ENCODE data around the gene TMEM11.

TMEM11 gene, protein sequence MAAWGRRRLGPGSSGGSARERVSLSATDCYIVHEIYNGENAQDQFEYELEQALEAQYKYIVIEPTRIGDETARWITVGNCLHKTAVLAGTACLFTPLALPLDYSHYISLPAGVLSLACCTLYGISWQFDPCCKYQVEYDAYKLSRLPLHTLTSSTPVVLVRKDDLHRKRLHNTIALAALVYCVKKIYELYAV

DNA sequence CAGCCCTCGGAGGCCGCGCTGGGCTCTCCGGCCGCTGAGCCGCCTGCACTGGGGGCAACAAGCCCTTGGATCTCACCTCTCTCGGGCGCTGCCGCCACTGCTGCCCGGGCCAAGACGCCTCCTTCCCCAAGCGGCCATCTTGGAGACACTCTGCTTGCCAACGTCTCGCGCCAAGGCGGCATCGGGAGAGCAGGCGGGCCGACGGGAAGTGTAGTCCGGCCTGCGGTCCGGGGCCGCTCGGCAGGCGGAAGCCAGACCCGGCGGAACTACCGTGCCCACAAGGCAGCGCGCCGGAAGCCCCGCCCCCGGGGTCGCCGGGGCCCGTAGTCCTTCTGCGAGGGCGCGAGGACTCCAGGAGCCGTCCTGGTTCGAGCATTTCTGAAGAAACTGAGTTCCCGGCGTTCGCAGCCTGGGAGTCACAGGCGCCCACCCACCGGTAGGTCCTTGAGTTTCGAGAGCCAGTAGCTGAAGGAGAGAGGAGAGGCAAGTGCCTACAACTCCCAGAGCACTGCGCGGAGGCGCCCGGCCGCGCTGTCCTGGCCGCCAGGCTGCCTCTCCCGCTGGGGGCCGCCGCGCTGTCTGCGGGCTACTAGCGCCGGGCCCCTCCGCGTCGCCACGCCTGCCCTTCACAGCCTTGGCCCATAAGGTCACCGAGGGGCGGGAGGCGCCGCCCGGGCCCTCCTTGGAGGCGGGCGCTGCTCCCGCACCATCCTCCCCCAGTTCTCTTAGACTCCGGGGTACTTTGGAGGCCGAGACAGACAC, at the start of gene TMEM11:
Gene TMEM11 (minus strand): TSS at position 147 of the 762 bp plus-strand sequence. CDS start 9 bp downstream, at position 138.
- DNase-seq (ENCODE audit: low read depth in 2 of 2) = peak; percentile 92 to 95

GRCh38 chr17:21263376-21263775, 49.4 kb upstream of the TMEM11 start:
- DNase-seq (ENCODE audit: low read depth in 2 of 2) = no peak

GRCh38 chr17:21262259-21262993, 48.5 kb upstream of the TMEM11 start:
- DNase-seq (ENCODE audit: low read depth in 2 of 2) = no peak

- no peak for DNase-seq (ENCODE audit: low read depth in 2 of 2)
Measured at GRCh38 chr17:21258593-21258992, 44.6 kb upstream of the TMEM11 start.

DNA sequence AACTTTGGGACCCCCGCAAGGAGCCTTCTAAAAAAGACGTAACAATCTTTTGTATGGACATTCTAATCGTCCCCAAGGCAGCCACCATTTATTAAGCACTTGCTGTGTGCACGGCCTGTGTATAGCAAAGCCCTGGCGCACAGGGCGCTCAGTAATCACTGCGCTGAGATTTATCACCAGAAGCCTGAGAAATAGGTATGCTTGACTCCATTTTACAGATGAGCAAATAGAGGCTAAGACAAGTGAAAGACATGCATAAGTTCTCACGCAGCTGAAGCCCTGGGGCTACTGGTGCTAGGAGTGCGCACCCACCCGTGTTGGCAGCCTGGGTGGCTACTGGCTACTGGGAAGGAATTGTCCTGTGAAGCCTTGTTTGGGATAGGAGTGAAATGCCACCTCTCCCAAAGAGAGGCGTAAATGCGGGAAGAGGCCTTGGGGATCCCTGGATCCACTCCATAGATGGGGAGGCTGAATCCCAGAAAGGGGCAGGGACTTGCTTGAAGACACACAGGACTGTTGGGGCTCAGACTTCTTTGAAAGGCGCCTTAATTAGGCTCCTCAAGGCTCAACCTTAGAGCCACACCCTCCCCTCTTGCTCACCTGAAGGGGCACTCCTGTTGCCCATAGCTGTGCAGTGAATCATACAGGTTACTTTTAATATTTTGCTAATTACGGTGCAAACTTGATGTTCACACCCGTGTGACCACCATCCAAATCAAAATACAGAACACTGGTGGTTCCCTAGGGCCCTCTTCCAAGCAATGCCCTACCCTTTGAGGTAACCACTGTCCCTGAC, 39.9 kb upstream of the TMEM11 start:
- no peak for DNase-seq (ENCODE audit: low read depth in 2 of 2)

GRCh38 chr17:21252796-21253645, 39.1 kb upstream of the TMEM11 start, which contains the start of gene NATD1:
NATD1 (minus strand) TSS chr17:21253410; CDS start chr17:21253264, 146 bp downstream.
- peak; percentile 62 to 65 for DNase-seq (ENCODE audit: low read depth in 2 of 2)

GRCh38 chr17:21252289-21252795, 38.4 kb upstream of the TMEM11 start:
- no peak for DNase-seq (ENCODE audit: low read depth in 2 of 2)

DNA sequence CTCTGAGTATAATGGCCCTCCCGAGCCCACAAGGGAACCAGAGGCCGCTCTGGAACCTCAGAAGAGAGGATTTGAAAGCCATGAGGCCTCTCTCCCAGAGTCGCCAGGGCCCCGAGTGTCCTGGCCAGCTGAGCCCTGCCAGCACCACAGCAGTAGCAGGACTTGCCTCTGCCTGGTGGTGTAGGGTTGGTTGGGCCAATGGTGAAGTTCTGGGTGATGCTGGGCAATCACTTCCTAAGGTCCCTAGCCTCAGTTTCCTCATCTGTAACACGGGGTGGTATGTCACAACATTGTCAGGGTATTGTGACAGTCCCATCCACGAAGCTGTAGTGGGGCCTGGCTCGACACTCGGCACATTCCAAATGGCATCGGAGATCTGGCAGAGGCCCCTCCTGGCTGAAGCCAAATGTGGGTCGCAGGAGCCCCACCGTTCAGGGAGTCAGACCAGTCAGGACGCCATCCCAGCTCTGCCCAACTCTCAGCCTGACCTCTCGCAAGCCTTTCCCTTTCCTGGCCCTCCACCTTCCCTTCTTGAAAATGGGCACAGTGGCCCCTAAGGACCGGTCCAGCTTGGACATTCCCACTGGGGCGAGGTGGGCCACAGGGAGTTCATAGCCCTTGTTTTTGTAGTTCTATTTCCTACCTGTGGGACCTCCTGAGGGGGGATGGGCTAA, 37.5 kb upstream of the TMEM11 start:
- no peak for DNase-seq (ENCODE audit: low read depth in 2 of 2)

GRCh38 chr17:21250854-21251253, 36.9 kb upstream of the TMEM11 start:
- DNase-seq (ENCODE audit: low read depth in 2 of 2) = no peak

DNA sequence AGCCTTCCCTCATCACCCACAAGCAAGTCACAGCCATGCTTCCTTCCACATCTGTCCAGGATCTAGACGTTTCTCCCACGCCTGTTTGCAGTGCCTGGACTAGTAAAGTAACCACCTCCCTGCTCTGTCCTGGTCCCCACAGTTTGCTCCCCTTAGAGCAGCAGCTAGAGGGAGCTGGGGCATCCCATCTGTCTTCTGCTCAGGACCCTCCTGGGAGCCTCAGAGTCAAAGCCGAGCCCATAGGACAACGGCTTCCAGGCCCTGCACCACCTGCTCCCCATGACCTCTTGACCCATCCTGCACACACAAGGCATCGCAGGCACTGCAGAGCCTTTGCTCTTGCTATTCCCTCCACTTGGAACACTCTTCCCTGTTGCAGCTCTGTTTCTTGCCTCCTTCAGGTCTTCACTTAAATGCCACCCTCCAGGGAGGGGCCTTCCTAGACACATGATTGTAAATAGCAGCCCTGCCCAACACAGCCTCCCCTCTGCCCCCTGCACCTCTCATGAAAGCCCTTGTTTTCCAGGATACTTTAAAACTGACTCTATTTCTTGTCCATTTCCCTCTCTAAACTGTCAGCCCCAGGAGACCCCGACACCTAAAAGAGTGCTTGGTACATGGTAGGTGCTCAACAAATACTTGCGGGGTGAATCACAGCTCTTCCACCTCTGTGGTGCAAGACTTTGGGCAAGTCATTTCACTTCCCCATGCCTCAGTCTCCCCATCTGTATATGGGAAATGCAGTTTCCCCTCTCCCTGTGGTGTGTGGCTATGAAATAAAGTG, 36.2 kb upstream of the TMEM11 start:
- DNase-seq (ENCODE audit: low read depth in 2 of 2) = no peak

DNA sequence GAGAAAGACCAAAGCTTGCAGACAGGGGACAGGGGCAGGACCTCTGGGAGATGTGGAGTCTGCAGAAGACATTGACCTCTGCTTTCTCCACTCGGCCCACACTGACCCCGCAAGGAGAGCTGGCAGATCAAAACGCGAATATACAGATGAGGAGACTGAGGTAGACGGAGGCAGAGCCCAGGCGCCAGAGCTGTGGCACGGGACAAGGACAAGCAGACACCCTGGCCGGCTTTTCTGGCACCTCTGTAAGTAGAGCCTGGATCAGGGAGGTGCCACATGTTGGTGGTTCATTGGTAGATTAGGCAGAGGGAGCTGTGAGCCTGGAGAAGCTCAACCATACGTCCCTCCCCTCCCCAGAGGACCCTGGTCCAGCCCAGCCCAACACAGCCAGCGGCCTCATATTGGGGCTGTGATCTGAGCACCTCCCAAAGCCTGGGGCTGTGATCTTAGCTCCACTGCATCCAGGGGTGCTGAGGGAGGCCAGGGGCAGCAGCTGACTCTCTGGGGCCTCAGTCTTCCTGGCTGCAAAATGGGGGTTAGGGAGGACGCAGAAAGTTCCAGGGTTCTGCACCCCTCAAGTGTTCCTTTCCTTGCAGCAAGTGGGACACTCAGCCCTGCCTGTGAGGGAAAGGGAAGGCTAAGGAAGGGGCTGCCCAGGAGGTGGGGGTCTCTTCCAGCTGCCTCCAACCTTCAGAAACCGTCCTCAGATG, 35.3 kb upstream of the TMEM11 start:
- no peak for DNase-seq (ENCODE audit: low read depth in 2 of 2)

DNA sequence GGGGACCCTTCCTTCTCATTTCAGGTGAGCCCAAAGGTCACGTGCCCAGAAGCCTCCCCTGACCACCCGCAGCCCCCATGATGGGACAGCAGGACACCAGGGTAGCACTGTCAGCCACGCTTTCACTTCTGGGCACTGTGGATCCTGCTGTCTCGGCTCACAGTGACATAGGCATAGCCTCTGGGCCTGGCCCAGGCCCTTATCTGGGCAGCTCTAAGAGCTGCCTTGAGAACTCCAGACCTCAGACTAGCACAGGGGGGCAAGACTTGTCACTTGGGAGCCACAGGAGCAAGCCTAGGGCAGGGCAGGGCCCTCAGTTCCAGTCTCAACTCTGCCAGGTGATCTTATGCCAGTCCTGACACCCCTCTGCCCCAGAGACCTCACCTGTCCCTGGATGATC, 34.5 kb upstream of the TMEM11 start:
- DNase-seq (ENCODE audit: low read depth in 2 of 2) = no peak

DNA sequence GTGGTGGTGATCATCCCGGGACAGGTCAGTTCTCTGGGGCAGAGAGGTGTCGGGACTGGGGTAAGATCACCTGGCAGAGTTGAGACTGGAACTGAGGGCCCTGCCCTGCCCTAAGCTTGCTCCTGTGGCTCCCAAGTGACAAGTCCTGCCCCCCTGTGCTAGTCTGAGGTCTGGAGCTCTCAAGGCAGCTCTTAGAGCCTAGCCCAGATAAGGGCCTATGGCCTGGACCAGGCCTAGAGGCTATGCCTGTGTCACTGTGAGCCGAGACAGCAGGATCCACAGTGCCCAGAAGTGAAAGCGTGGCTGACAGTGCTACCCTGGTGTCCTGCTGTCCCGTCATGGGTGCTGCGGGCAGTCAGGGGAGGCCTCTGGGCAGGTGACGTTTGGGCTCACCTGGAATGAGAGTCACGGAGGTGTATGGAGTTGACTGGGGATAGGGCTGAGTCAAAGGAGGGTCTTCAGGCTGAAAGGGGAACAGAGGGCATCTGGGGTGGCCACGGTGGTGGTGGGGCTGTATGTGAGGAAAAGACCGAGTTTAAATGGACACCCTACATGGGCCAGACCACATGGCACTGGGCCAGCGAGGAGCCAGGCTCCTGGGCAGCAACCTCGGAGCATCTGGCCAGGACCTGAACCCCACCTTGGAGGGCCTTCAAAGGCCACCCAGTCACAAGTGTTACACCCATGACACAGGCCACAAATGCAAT, 33.7 kb upstream of the TMEM11 start:
- no peak for DNase-seq (ENCODE audit: low read depth in 2 of 2)

DNA sequence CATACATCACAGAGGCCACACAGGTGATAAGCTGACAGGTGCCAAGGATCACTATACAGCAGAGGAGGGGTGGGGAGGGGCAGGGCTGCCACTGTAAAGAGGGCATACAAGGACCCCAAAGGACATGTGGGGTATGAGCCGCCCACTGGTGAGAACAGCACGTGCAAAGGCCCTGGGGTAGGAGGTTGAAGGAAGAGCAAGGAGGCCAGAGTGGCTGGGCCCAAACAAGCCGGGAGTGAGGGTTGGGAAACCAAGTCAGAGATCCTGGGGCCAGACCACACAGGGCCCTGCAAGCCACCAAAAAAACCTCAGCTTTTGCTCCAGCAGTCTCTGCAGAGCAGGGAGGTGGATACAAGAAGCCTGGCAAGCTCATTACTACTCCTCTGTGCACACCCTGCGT, 32.7 kb upstream of the TMEM11 start:
- no peak for DNase-seq (ENCODE audit: low read depth in 2 of 2)

GRCh38 chr17:21245639-21246084, 31.7 kb upstream of the TMEM11 start:
- no peak for DNase-seq (ENCODE audit: low read depth in 2 of 2)

DNA sequence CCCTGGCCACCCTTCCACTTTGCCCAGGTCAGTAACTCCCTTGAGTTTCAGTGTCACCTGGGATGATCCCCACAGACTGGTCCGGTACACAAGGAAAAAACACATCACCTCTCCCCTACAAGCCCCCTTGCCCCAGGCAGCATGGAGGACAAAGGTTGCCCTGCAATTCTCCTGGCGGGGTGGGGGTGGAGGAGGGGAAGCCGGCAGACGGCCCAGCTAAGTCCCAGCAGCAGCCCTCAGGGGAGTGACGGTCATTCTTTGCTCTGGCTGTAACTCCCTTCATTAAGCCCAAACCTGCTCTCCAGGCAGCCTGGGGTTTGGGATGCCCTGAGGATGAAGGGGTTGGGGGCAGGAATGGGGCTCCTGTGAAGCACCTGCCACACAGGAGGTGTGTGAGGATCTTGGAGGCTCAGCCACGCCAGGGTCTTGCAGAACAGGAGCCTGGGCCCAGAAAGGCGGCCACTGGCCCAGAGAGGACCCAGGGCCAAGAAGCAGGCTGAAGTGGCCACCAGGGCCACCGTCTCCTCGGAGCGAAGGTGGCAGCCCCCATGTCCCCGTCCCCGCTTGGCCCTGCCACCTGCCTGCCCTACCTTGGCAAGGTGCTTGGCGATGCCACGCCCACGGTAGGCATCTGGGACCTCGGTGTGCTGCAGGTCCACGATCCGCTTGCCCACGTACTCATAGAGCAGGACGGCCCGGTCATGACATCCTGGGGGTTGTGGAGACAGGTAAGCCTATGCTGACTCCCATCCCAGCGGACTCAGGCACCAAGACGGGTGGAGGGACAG, 29.7 kb upstream of the TMEM11 start:
- no peak for DNase-seq (ENCODE audit: low read depth in 2 of 2)

Measured in stimulated activated CD8-positive, alpha-beta memory T cell treated with anti-CD3 and anti-CD28 coated beads, Interleukin-2, amount 100 ng/mL, for 48 hours (primary cell).